ENCODE measurements around the gene TMEM151B.

The TMEM151B gene

DNA sequence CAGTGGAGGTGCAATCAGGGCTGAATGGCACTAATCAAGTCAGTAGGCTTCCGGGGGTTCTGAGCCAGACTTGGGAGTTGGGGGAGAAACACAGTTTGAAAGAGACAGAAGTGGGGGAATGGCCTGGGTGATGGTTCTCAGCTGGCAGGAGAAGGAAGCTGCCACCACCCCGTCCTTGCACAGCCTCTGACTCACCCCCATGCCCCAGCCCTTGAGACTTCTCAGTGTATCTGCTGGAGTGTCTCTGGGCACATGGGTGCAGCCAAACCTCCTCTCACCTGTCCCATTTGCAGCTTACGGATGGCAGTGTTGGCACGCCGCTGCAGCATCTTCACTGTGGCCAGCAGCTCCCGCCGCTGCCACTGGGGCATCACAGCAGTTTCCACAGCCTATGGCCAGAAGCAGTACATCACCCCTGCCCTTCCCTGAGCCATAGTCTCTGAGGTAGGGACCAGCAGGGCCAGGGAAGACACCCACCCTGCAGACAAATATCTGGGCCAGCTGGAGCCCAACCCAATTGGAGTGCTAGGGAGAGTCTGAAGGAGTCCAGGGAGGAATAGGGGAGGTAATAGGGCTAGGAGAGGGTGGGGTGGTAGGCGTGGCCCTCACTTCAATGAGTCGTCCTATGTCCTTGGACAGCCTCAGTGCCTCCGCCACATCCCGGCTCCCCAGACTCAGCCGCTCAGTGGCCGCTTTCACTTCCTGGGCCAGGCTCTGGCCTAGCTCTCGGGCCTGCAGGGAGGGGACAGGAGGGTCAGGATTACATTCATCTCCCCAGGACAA, 31.7 kb downstream of the TMEM151B start:
- TF ChIP-seq MYC (IDR thresholded peaks at IDR 0.05; ENCODE audit: low read depth, low read length) (no peak), CTCF (IDR thresholded peaks at IDR 0.05; ENCODE audit: low read depth, low read length) (no peak), POLR2A (IDR thresholded peaks at IDR 0.05; ENCODE audit: extremely low read depth, insufficient read length) (no peak)
- TF ChIP-seq, protein P1, sequence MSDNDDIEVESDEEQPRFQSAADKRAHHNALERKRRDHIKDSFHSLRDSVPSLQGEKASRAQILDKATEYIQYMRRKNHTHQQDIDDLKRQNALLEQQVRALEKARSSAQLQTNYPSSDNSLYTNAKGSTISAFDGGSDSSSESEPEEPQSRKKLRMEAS (IDR thresholded peaks at IDR 0.05; ENCODE audit: low read depth, low read length): no peak

GRCh38 chr6:44302856-44303255, 32.6 kb downstream of the TMEM151B start:
- TF ChIP-seq MYC (IDR thresholded peaks at IDR 0.05; ENCODE audit: low read depth, low read length) (no peak), CTCF (IDR thresholded peaks at IDR 0.05; ENCODE audit: low read depth, low read length) (no peak), POLR2A (IDR thresholded peaks at IDR 0.05; ENCODE audit: extremely low read depth, insufficient read length) (no peak)
- TF ChIP-seq, protein P1 (IDR thresholded peaks at IDR 0.05; ENCODE audit: low read depth, low read length): no peak
- H3K4me3 ChIP-seq (ENCODE audit: low read depth, low read length): no peak overlapping the region
- no peak for DNase-seq (ENCODE audit: low read depth)

More for the DNA sequence above, 31.7 kb downstream of the TMEM151B start:
- DNase-seq (ENCODE audit: low read depth): no peak
- H3K4me3 ChIP-seq (ENCODE audit: low read depth, low read length): no peak overlapping the region

DNA sequence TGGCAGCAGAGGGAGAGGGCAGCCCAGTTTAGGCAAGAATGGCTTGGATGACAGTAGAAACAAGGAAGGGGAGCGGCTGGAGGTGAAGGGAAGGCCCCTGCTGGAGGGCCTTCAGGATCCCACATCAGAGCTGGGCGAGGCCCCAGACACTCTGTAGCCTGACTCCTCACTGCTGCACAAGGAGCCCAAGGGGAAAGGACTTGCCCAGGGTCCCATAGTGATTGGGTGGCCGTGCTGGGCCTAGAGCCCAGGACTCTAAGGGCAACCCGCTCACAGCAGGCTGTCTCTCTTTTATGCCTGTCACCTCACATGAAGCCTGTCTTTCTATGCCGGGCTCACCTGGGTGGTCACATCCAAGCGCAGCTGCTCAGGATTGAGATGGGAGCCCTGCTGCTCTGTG, 33.6 kb downstream of the TMEM151B start:
- H3K4me3 ChIP-seq (ENCODE audit: low read depth, low read length): no peak overlapping the region
- no peak for DNase-seq (ENCODE audit: low read depth)
- TF ChIP-seq MYC (IDR thresholded peaks at IDR 0.05; ENCODE audit: low read depth, low read length) (no peak), CTCF (IDR thresholded peaks at IDR 0.05; ENCODE audit: low read depth, low read length) (no peak), POLR2A (IDR thresholded peaks at IDR 0.05; ENCODE audit: extremely low read depth, insufficient read length) (no peak)

- peak; percentile 87 for TF ChIP-seq CTCF (IDR thresholded peaks at IDR 0.05; ENCODE audit: low read depth, low read length)
- no peak for TF ChIP-seq MYC (IDR thresholded peaks at IDR 0.05; ENCODE audit: low read depth, low read length)
- DNase-seq (ENCODE audit: low read depth): peak; percentile 71
- H3K4me3 ChIP-seq (ENCODE audit: low read depth, low read length): no peak overlapping the region
Measured at GRCh38 chr6:44304282-44305199, 34.3 kb downstream of the TMEM151B start.

- TF ChIP-seq, protein P1 (IDR thresholded peaks at IDR 0.05; ENCODE audit: low read depth, low read length): no peak
- no peak for TF ChIP-seq MYC (IDR thresholded peaks at IDR 0.05; ENCODE audit: low read depth, low read length)
- TF ChIP-seq CTCF (IDR thresholded peaks at IDR 0.05; ENCODE audit: low read depth, low read length): no peak
- TF ChIP-seq POLR2A (IDR thresholded peaks at IDR 0.05; ENCODE audit: extremely low read depth, insufficient read length): no peak
- H3K4me3 ChIP-seq (ENCODE audit: low read depth, low read length): no peak overlapping the region
- no peak for DNase-seq (ENCODE audit: low read depth)
Measured at GRCh38 chr6:44305200-44305725, 35.0 kb downstream of the TMEM151B start.

All from NB4 (cell line).